GM13977 (cell line): ENCODE measurements around the gene NEK6.

Experiments used
- DNase-seq: peaks from one replicate; pipeline ENCODE4 v3.0.0; 2012; ENCODE audit warnings: low spot score
- in situ Hi-C: fragments of 300-500 bp; cut with MboI; formaldehyde crosslinking; loops from one replicate; pipeline ENCODE4 v1.12.0; 2022; ENCODE audit warnings: low sequenced_read_pairs, low pct_unique_long_range_greater_than_20kb, mixed read lengths, inconsistent platforms; ENCODE audit not compliant: unreplicated experiment
- TF ChIP-seq, protein P1 (sequence below): IDR thresholded peaks from 2 replicates; pipeline ENCODE4 v1.5.1; 2012; ENCODE audit warnings: mild to moderate bottlenecking, control low read depth; ENCODE audit not compliant: insufficient read depth; ENCODE audit errors: extremely low read depth, missing control alignments

Gene NEK6

DNA sequence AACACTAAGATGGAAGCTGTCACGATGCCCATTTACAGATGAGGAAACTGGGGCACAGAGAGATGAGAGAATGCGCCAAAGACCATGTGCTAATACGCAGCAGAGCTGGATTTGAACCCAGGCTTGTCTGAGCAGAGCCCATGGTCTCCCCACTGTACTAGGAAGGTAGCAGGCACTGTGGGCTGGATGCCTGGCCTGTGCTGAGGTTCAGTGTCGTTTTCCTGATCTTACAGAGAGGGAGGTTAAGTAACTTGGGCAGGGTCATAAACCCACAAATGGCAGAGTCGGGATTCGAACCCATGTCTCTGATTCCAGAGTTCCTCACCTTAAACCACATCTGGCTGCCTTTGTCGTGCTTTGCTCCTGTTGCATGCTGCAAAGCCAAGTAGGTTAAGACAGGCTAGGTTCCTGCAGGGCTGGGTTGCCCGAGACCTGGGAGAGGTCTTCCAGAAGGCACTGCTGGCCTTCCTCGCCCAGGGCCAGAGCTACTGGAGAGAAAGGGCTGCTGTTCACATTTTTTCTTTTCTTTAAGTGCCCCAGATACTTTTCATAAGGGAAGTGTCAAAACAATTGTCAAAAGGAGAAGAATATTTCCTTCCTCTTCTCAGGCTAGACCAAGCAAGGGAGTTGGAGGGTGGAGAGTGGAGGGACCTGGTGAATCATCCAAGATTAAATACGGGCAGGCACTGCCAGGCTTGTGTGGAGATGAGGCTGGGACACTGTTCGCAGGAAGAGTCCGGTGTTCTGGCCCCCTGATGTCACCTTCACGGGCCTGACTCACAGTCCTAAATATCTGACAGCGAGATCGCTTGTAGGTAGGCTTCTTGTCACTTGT lies 3.2 kb downstream of the NEK6 start:
- TF ChIP-seq, protein P1, sequence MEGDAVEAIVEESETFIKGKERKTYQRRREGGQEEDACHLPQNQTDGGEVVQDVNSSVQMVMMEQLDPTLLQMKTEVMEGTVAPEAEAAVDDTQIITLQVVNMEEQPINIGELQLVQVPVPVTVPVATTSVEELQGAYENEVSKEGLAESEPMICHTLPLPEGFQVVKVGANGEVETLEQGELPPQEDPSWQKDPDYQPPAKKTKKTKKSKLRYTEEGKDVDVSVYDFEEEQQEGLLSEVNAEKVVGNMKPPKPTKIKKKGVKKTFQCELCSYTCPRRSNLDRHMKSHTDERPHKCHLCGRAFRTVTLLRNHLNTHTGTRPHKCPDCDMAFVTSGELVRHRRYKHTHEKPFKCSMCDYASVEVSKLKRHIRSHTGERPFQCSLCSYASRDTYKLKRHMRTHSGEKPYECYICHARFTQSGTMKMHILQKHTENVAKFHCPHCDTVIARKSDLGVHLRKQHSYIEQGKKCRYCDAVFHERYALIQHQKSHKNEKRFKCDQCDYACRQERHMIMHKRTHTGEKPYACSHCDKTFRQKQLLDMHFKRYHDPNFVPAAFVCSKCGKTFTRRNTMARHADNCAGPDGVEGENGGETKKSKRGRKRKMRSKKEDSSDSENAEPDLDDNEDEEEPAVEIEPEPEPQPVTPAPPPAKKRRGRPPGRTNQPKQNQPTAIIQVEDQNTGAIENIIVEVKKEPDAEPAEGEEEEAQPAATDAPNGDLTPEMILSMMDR: no peak

DNA sequence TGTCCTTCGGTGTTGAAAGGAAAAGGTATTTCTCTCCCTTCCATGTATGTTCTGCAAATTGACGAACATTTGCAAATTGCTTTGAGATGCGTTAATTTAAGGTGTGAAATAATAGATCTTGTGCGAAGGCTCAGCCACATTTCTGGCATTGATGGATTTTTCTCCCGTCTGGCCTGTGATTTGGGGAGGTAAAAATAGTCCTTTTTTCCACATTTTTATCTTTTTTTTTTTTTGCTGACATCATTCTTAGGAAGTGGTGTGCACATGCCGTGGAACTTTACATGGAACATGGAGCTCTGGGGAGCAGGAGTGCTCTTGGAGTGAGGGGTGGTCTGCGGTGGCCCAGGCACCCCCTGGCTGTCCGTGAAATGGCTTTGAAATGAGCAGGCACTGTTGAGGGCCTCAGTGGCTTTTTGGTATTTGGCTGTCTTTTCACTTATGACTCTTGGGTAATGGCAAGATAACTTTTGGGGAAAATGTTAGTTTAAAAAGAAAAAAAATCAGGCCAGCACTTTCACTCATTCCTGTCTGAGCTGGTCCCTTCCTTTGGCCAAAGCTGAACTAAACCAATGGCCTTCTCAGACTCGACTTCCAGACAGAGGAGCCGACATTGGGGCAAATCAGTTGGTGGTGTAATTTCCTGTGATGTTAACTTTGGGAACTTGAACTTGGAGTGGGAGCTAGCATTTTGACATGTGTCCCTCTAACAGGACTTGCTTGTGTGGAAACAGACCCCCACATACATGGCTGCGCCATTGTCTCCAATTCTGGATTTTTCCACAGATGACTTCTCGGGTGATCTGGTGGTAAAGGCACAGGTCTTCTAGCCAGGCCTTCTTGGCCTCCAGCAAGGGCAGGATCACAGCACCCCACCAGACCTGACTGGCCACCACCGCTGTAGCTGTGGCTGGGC lies 4.2 kb downstream of the NEK6 start:
- TF ChIP-seq, protein P1: no peak
- in situ Hi-C loops: no loop called here
- DNase-seq: no peak

More for the DNA sequence above, 3.2 kb downstream of the NEK6 start:
- DNase-seq: no peak
- in situ Hi-C loops: no loop called here

DNA sequence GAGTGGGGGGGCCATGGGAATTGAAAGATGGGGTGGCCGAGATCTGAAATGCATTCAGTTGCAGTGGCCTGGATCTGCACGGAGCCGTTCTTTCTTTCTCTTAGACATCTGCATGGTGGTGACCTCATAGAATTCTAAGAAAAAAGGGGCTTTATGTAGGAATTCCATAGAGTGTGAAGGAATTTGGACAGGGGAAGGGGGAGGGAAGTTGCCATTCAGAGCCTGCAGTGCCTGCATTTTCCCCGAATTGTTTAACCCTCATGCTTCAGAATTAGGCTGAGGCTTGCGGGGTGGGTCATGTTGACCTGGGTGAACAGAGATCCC lies 4.9 kb downstream of the NEK6 start:
- DNase-seq: no peak
- in situ Hi-C loops: no loop called here
- TF ChIP-seq, protein P1: no peak

DNA sequence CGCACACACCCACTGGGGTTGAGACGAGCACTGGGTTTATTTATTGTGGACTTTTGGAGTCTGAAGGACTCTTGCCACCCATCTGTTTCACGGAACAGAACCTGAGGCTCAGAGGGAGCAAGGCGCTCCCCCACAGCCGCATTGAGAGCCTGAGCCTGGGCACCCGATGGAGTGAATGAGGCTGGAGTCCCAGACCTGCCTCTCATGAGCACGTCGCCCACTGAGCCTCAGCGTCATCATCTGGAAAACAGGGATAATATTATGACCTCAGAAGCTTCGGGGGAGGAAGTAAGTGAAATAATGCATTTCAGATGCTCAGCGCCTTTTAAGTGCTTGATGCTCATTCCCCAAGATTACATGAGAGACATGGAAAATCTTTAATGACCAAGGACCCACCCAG lies 5.5 kb downstream of the NEK6 start:
- in situ Hi-C loops: no loop called here
- TF ChIP-seq, protein P1: no peak
- no peak for DNase-seq

DNA sequence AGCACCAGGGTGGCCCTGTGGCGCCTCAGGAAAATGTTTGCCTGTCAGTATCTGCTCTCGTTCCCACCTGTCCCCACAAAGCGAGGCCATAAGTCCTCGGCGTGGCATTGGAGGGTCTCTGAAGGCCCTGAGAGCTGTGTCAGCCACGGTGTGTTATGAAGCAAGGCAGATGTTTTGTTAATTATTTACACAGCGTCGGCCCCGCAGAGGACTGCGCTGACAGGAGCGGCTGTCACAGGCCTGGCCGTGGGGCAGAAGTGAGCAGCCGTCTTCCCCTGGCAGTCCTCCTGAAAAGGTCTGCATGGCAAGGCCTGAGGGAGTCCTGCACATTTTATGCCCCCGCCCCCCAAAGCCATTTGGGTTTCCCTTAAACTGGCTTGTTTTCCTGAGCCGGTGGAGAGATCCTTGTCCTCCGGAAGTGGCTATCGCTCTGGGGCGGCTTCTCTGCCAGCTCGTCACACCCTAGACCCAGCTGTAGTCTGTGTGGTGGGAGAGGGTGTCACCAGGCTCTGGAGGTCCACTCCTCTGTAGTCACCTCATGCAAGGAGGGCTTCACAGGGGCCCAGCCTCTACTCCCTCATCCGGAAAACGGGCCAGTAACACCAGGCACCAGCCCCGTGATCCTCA lies 6.2 kb downstream of the NEK6 start:
- TF ChIP-seq, protein P1: no peak
- in situ Hi-C loops: no loop called here
- DNase-seq: no peak

DNA sequence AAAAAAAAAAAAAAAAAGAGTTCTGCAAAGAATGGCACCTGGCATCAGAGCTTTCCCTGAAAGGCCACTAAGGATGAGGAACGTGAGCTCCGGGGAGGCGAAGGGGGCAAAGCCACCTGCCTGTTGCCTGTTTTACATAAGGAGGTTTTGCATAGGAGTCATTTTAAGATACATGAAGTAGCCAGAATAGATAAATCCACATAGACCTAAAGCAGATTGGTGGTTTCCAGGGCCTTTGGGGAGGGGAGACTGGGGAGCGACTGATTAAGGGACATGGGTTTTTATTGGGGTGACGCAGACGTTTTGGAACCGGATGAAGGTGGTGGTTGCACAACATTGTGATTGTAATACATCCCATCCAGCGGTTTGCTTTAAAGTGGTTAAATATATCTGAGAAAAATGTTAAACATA lies 7.1 kb downstream of the NEK6 start:
- DNase-seq: peak; percentile 75
- TF ChIP-seq, protein P1: no peak
- in situ Hi-C loops: no loop called here
